Measurements from ENCODE around the gene MPP7. TPM values are rescaled to one million over a fixed set of nuclear protein-coding genes. Genes with fewer than 3 reads are reported as not detected.
"Not testable (repeated sequence)": the region's sequence is repeated elsewhere in the genome, so short reads cannot be mapped to it uniquely, and the experiment has no call there.

MPP7 gene
- 0.69 TPM for polyA plus RNA-seq (2012; ENCODE audit: insufficient read depth, insufficient read length)

DNA sequence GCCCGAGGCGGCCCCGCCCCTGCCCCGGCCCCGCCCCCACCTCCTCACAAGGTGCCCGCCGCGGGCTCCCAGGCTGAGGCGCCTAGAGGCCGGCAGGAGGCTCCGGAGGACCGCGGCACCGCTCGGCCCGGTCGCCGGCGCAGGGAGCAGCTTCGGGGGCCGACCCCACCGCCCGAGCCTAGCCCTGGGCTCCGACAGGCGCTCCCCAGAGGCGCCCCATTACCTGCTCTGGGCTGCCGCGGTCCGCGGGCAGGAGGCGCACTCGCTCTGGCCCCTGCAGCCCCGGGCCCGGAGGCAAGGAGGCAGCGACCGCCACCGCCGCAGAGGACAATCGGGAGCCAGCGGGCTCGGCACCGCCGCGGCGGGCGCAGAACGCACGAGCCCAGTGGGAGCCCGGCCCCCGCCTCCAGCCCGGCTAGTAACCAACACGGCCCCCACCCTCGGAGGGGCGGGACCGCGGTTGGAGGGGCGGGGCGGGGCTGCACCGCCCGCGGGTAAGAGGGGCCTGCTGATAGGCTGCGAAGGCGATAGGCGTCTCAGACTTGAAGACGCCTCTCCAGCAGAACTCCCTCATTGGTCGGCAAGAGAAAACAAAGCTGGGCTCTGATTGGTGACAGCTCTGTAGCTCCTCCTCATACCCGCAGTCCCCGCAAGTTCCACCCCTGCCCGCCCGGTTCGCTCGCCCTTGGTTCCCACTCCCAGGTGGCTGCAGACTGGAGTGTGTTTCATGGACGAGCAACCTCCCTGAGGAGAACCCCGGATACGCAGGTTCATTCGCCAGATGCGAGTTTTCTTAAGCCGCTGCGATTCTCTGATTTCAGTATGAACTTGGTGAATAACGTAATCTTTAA lies at the start of gene MPP7:
MPP7 (minus strand) TSS at position 427 of the 851 bp plus-strand sequence. CDS start 64,460 bp downstream, outside the sequence.
- peak within 1 kb of the TSS; percentile 61 for H3K4me3 ChIP-seq (ENCODE audit: low read length)
- peak; percentile 96 for DNase-seq (ENCODE audit: low read depth, low spot score)

- no peak for DNase-seq (ENCODE audit: low read depth, low spot score)
- no peak overlapping the region for H3K4me3 ChIP-seq (ENCODE audit: low read length)
Measured at GRCh38 chr10:28349892-28350291, 47.0 kb upstream of the MPP7 start.

DNA sequence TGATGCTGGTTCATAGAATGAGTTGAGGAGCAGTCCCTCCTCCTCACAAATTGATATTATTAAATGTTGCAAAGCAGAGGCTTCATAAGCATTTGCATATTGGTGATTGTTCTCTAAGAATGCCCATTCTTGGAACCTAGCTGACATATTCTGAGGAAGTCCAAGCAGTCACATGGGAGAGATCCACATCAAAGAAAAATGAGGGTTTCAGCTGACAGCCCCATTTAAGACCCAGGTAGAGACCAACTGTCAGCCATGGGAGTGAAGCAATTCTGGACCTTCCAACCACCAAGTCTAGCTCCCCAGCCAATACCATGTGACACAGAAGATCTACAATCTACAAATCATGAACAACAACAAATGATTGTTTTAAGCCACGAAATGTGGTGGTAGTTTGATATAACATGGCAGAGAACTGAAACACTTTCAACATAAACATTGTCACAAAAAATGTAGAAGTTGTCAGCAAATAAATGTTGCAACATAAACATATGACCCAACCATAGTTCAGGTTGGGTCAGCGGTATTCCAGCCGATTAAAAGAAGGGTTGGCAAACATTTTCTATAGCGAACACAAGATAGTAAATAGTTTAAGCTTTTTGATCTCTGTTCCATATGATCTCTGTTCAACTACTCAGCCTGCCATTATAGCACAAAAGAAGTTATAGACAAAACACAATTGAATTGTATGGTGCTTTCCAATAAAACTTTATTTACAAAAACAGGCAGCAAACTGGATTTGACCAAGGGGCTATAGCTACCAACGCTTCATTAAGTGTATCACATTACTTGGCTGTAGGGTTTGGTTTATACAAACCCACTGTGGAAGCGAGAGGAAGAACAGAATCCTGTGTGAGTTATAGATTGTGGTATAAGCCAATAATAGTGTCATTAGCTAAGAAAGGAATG lies 41.4 kb upstream of the MPP7 start:
- no peak overlapping the region for H3K4me3 ChIP-seq (ENCODE audit: low read length)
- DNase-seq (ENCODE audit: low read depth, low spot score) = no peak

DNA sequence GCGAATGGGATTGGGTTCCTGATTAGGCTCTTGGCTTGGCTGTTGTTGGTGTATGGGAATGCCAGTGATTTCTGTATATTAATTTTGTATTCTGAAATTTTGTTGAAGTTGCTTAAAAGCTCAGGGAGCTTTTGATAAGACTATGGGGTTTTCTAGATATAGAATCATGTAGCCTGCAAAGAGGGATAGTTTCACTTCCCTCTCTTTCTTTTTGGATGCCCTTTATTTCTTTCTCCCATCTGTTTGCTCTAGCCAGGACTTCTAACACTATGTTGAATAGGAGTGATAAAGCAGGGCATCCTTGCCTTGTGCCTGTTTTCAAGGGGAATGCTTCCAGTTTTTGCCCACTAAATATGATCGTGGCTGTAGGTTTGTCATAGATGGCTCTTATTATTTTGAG lies 40.4 kb upstream of the MPP7 start:
- H3K4me3 ChIP-seq (ENCODE audit: low read length) = no peak overlapping the region
- DNase-seq (ENCODE audit: low read depth, low spot score) = no peak

DNA sequence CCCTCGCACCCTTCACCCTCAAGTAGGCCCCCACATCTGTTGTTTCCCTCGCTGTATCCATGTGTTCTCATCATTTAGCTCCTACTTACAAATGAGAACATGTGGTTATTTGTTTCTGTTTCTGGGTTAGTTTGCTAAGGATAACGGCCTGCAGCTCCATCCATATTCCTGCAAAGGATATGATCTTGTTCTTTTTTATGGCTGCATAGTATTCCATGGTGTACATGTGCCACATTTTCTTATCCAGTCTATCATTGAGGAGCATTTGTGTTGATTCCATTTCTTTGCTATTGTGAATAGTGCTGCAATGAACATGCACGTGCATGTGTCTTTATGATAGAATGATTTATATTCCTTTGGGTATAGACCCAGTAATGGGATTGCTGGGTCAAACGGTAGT lies 38.8 kb upstream of the MPP7 start:
- not testable (repeated sequence) for DNase-seq (ENCODE audit: low read depth, low spot score); H3K4me3 ChIP-seq (ENCODE audit: low read length)

- no peak for DNase-seq (ENCODE audit: low read depth, low spot score)
- no peak overlapping the region for H3K4me3 ChIP-seq (ENCODE audit: low read length)
Measured at GRCh38 chr10:28332726-28333125, 29.9 kb upstream of the MPP7 start.

DNA sequence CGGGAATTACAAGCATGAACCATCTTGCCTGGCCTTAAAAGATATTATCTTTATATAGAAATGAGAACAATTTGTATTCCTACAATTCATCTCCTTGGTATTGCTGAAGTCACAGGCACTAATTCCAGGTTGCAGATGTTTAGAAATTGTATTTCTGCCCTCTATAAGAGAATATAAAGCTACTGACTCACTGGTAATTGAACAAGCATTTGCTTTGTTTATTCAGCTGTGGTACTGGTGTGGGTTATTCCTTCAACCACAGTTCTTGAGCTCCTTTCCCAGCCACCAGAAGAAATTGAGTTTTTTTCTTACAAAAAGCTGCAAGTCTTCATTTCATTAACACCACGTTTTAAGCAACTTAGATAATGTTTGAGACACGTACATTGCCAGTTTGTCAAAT lies 29.0 kb upstream of the MPP7 start:
- H3K4me3 ChIP-seq (ENCODE audit: low read length) = no peak overlapping the region
- DNase-seq (ENCODE audit: low read depth, low spot score) = no peak

DNA sequence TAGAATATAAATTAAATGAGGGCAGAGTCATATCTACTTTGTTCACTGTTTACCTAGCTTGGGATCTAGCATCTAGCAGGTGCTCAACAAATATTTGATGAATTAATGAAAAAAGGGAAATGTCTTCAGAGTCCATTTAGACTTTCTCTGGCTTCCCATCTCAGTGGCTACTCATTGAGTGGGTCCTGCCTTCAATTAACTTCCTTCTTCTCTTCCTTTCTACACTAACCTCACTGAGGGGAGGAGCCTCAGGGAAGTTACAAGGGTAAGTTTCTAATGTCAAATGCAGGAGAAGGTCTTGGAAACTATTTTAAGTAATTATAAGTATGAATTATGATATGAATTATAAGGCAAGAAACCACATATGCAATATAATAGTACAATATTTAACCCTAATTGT lies 28.2 kb upstream of the MPP7 start:
- H3K4me3 ChIP-seq (ENCODE audit: low read length) = no peak overlapping the region
- DNase-seq (ENCODE audit: low read depth, low spot score) = no peak

GRCh38 chr10:28328346-28328745 lies 25.5 kb upstream of the MPP7 start:
- no peak overlapping the region for H3K4me3 ChIP-seq (ENCODE audit: low read length)
- DNase-seq (ENCODE audit: low read depth, low spot score) = no peak

DNA sequence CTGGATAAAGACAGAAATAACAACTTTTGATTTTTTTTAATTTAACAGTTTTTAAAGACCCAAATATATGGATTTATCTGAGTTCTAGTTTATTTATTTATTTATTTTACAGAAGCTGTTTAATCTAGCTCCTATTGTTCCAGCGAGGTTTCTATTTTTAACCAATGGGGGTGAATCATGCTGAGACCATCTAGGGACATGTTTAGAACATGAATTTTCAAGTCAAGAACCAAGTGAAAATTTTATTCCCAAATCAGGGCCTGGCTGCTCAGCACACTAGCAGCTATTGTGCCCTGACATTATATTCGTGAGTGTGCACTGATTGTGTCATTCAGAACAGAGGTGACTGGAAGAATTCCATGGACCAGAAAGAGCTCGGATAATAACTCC lies 24.6 kb upstream of the MPP7 start:
- DNase-seq (ENCODE audit: low read depth, low spot score) = no peak
- H3K4me3 ChIP-seq (ENCODE audit: low read length) = no peak overlapping the region

GRCh38 chr10:28326516-28327490 lies 23.9 kb upstream of the MPP7 start:
- DNase-seq (ENCODE audit: low read depth, low spot score) = no peak
- H3K4me3 ChIP-seq (ENCODE audit: low read length) = no peak overlapping the region

DNA sequence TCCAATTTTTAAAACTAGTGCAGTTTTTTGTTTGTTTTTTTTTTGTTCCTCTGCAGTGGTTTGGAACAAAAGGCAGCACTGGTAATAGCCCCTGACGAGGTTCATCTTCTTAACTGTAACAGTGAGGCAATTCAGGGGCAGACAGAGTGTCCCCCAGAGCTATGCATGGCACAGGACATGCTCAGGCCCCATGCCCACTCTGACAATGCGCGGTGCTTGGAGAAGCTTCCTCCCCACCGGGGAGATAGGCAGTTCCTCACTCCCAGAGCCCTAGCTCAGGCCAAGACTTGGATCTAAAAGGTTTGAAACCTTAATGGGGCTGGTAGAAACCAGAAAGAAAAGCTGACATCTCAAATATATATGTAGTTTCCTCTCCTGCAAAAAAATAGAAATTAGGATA lies 17.9 kb upstream of the MPP7 start:
- no peak for DNase-seq (ENCODE audit: low read depth, low spot score)
- no peak overlapping the region for H3K4me3 ChIP-seq (ENCODE audit: low read length)

GRCh38 chr10:28320090-28320489 lies 17.2 kb upstream of the MPP7 start:
- DNase-seq (ENCODE audit: low read depth, low spot score) = no peak
- no peak overlapping the region for H3K4me3 ChIP-seq (ENCODE audit: low read length)

DNA sequence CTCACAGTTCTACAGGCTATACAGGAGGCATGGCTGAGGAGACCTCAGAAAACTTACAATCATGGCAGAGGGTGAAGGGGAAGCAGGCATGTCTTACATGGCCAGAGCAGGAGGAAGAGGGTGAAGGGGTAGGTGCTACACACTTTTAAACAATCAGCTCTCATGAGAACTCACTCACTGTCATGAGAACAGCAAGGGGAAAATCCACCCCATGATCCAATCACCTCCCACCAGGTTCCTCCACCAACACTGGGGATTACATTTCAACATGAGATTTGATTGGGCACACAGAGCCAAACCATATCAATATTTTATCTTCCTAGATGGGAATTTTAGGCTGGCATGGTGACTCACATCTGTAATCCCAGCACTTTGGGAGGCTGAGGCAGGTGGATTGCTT lies 16.2 kb upstream of the MPP7 start:
- not testable (repeated sequence) for DNase-seq (ENCODE audit: low read depth, low spot score); H3K4me3 ChIP-seq (ENCODE audit: low read length)

GRCh38 chr10:28318626-28319025 lies 15.8 kb upstream of the MPP7 start:
- H3K4me3 ChIP-seq (ENCODE audit: low read length) = no peak overlapping the region
- no peak for DNase-seq (ENCODE audit: low read depth, low spot score)

GRCh38 chr10:28317760-28318159 lies 14.9 kb upstream of the MPP7 start:
- DNase-seq (ENCODE audit: low read depth, low spot score) = no peak
- H3K4me3 ChIP-seq (ENCODE audit: low read length) = no peak overlapping the region

DNA sequence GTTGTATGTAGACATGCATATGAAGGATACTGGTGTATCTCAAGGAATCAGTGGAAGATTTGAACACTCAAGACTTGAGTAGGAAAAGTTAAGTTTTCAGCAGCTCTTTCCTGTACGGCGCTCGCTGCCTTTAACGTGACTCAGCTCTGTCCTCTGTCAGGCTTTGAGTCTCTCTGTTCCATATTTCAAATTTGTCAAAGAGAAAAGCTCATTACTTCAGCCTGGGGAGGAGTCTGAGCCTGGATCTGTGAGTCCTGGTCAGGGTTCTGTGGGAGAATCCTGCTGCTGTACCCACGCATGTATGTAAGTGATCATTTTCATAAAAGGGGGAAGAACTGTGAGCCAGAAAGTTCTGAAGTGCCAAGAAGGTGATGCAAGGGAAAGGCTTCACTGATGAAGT lies 13.8 kb upstream of the MPP7 start:
- no peak overlapping the region for H3K4me3 ChIP-seq (ENCODE audit: low read length)
- no peak for DNase-seq (ENCODE audit: low read depth, low spot score)

GRCh38 chr10:28315140-28315539 lies 12.3 kb upstream of the MPP7 start:
- H3K4me3 ChIP-seq (ENCODE audit: low read length) = no peak overlapping the region

DNA sequence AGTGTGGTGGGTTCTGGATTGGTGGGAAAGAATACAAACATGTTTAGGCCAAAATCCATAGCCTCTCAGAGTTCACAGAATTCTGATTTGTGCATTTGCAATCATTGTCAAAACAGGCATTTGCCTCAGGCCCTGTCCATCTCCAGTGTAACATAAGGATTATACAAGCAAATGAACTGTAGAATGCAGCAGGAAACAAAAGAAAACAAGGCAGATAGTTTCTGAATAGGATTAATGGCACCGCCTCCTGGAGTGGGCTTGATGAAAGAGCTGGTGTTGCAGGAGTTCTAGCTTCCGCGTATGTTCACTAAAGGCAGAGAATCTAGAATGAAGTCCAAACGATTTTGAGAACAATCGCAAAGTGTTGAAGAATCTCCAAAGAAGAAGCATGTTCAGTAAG lies 11.3 kb upstream of the MPP7 start:
- no peak for DNase-seq (ENCODE audit: low read depth, low spot score)
- H3K4me3 ChIP-seq (ENCODE audit: low read length) = no peak overlapping the region

More at GRCh38 chr10:28315140-28315539, 12.3 kb upstream of the MPP7 start:
- no peak for DNase-seq (ENCODE audit: low read depth, low spot score)
